ENCODE results near the gene NTM.

NTM gene

DNA sequence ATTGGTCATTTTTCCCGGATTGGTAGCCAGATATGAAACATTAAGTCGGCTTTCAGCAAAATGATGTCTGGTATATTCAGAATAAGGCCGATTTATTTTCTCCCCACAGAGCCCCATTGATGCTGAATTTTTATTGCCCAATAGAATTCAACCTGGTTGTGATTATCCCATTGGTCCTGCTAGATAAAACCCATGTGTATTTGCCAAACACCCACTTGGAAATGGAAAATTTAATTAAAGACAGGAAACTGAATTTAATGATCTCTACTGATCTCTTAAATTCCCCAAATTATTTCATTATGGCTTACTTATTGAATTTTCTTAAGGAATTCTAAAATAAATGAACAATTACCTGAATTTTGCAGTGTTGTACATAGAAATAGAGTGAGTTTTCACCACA lies 609.8 kb downstream of the NTM start:
- ATAC-seq (replicated peaks) (no peak), DNase-seq (no peak)
- Mint-ChIP-seq H3K9me3 (peaks cover 3 to 7% of the 10 kb centered on the region in 2 donors), H3K4me3 (no peak overlapping the region), H3K4me1 (no peaks in the 10 kb centered on the region), H3K27me3 (no peaks in the 10 kb centered on the region), H3K36me3 (no peaks in the 10 kb centered on the region), H3K27ac (no peak overlapping the region)

DNA sequence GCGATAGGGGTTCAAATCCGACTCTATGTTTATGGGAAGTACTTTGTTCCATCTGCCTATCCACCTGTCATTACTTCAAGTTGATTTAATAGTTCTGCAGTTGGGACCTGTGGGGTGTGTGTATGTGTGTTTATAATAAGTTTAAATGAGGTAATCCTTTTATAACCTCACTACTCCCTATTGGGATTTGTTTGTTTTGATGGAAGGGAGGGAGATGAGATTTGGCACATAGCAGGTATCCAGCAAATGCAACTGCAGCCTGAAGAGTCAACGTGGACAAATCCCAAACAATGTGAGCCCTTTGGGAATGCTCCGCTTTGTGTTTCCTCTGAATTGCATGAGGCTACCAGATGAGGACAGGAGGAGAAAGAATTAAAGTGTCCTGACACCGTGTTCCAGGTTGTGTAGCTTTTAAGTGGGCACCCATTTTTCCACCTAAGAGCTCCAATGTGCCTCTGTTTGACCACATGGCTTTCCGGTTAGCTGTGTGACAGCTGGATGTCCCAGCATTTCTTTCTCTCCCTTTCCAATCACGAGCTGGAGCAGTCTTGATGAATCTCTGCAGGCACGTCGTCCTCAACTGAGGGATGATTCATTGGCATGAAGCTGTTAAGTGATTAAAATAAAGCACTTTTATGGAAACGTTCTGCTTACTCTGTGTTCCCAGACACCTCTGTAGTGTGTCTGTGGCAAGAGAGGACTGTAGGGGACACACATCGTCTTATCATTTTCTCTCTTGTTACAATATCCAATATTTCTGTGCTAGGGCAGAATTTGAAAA lies 610.7 kb downstream of the NTM start:
- H3K36me3 Mint-ChIP-seq, result no peaks in the 10 kb centered on the region
- H3K27me3 Mint-ChIP-seq, result no peaks in the 10 kb centered on the region
- no peak overlapping the region for H3K4me3 Mint-ChIP-seq
- H3K4me1 Mint-ChIP-seq, result no peaks in the 10 kb centered on the region
- no peak for DNase-seq
- no peak for ATAC-seq (replicated peaks)
- H3K9me3 Mint-ChIP-seq, result peaks cover 3 to 8% of the 10 kb centered on the region in 2 donors
- H3K27ac Mint-ChIP-seq, result no peak overlapping the region

DNA sequence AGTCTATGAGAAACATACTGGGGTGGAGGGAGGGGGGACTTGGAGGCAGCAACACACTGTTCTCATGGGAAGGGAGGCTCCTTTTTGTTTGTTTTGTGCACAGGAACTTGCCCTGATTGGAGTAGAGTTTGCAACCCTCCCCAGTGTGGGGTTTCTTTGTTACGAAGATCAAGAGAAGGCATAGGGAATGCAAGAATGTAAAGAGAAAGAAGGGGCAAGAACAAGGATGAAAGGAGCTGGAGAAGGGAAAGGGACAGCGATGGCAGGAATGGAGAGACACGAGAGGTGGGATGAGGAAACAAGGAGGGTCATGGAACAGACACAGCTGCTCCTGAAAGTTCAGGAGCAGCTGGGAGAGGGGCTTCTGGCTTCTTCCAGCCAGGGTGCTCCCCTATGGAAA lies 611.7 kb downstream of the NTM start:
- Mint-ChIP-seq H3K36me3 (no peaks in the 10 kb centered on the region), H3K27ac (no peak overlapping the region), H3K4me3 (no peak overlapping the region), H3K9me3 (peaks cover 3 to 8% of the 10 kb centered on the region in 2 donors), H3K27me3 (no peaks in the 10 kb centered on the region), H3K4me1 (no peaks in the 10 kb centered on the region)
- DNase-seq, result no peak
- no peak for ATAC-seq (replicated peaks)

DNA sequence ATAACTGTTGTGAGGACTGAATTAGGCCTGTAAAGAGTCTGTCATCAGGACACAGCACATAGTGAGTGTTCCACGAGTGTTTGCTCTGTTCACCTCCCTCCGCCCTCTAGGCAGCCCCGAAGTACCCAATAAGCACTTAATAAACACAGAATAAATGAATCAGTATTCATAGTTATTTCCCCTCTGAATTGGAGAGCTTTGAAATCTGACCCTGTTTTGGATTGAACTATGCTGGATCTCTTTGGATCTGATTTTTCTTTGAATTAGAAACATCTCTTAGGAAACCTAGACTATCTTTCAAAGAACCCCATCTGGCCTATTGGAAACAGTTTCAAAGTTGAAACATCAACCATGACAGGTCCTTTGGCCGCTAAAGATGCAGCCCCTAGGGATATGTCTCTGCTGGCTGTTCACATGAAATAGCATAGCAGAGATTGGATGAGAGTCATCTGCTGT lies 615.5 kb downstream of the NTM start:
- Mint-ChIP-seq H3K27me3 (no peaks in the 10 kb centered on the region), H3K36me3 (no peaks in the 10 kb centered on the region), H3K9me3 (peaks cover 3 to 8% of the 10 kb centered on the region in 2 donors), H3K4me1 (no peaks in the 10 kb centered on the region), H3K4me3 (no peak overlapping the region), H3K27ac (no peak overlapping the region)
- ATAC-seq (replicated peaks), result no peak
- DNase-seq, result no peak

DNA sequence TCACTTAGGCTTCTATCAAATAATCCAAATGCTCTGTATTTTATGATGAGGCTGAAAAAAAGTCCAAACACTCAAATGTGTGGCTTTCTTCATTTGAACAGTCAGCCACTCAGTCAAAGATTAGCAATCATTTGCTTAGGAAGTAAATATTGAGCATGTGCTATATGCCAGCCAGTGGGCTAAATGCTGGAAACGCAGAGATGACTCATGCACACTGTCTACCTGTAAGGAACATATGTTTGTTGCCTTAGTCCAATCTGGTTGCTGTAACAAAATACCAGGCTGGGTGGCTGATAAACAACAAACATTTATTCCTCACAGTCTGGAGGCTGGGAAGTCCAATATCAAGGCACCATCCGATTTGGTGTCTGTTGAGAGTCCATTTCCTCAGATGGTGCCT lies 617.3 kb downstream of the NTM start:
- no peak overlapping the region for H3K4me3 Mint-ChIP-seq
- H3K27ac Mint-ChIP-seq, result no peak overlapping the region
- DNase-seq (no peak), ATAC-seq (replicated peaks) (no peak)
- no peaks in the 10 kb centered on the region for H3K4me1 Mint-ChIP-seq
- no peaks in the 10 kb centered on the region for H3K27me3 Mint-ChIP-seq
- peaks cover 3 to 4% of the 10 kb centered on the region in 2 donors for H3K9me3 Mint-ChIP-seq
- H3K36me3 Mint-ChIP-seq, result no peaks in the 10 kb centered on the region

DNA sequence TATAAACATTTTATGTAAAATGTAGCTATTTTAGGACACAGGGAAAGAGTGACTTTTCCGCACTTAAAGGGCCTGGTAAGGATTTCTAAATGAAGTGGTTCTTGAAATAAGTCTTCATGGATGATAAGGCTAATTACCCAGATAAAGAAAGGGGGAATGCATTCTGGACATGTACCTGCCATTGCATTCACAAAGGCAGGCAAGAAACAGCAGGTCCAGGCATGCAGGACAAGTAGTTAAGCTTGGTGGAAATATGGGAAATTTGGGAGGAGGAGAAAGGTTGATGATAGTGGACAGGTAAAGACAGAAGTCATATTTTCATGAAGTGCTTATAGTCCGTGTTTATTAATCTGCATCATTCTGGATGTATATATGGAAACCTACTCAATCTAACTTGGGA lies 621.2 kb downstream of the NTM start:
- peaks cover 4 to 5% of the 10 kb centered on the region in 2 donors for H3K9me3 Mint-ChIP-seq
- H3K27ac Mint-ChIP-seq, result no peak overlapping the region
- H3K36me3 Mint-ChIP-seq, result no peaks in the 10 kb centered on the region
- ATAC-seq (replicated peaks) (no peak), DNase-seq (no peak)
- H3K4me3 Mint-ChIP-seq, result no peak overlapping the region
- no peaks in the 10 kb centered on the region for H3K4me1 Mint-ChIP-seq
- H3K27me3 Mint-ChIP-seq, result no peaks in the 10 kb centered on the region

DNA sequence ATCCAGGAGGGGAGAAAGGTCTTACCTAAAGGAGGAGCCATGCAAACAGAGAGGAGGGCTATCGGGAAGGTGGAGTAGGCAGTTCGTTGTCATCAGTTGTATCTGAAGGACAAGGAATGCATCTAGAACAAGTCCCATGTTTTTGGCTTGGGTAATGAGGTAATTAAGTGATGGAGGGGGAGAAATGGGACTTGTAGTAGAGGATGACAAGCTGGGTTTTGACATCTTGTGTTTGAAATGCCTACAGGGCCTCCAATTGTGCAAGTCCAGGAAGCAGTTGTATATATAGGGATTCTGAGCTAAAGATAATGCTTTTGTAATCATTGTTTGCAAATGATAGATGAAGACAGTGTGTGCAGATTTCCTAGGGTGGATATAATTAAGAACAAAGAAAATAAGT lies 622.8 kb downstream of the NTM start:
- Mint-ChIP-seq H3K9me3 (peaks cover 10% of the 10 kb centered on the region in 2 donors), H3K27ac (no peak overlapping the region), H3K36me3 (no peaks in the 10 kb centered on the region), H3K4me1 (no peaks in the 10 kb centered on the region), H3K4me3 (no peak overlapping the region), H3K27me3 (no peaks in the 10 kb centered on the region)
- DNase-seq (no peak), ATAC-seq (replicated peaks) (no peak)

DNA sequence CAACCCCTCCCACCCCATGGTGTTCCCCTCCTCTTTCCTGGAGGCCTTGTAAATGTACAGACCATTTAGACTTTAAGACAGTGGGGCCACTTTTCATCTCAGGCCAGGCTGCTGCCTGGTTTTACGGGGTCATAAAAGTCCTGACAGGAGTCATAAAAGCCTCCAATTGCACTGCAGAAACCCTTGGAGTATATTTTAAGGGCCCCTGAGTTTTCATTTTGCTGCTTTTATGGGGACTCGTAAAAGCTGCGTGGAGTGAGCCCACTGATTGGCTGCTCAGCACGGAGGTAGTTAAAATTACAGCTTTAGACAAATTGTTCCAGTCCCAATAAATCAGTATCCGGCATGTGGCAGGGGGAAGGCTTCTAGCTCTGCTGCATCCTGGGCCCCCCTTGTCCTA lies 627.6 kb downstream of the NTM start:
- no peaks in the 10 kb centered on the region for H3K4me1 Mint-ChIP-seq
- H3K9me3 Mint-ChIP-seq, result peaks cover 10% of the 10 kb centered on the region in 2 donors
- ATAC-seq (replicated peaks), result no peak
- H3K27me3 Mint-ChIP-seq, result no peaks in the 10 kb centered on the region
- H3K27ac Mint-ChIP-seq, result no peak overlapping the region
- H3K4me3 Mint-ChIP-seq, result no peak overlapping the region
- no peak for DNase-seq
- no peaks in the 10 kb centered on the region for H3K36me3 Mint-ChIP-seq

DNA sequence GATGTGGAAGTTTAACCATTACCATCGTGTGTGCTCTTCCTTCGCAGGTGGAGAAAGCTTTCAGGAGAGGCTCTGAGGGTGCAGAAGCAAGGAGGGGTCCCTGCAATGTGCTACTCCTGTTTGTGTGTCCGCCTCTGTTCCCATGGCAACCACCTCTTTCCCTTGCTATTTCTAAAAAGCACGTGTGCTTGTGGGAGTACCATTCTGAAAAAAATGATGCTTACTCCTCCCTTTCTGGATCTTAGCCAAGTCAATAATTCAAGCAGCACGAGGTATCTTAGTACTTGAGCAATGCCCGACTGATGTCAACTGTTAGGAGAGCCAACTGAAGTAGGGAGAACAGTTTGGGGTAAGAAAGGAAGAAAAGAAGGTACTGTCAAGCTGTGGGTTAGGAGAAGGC lies 628.7 kb downstream of the NTM start:
- no peak overlapping the region for H3K4me3 Mint-ChIP-seq
- H3K27me3 Mint-ChIP-seq, result no peaks in the 10 kb centered on the region
- H3K27ac Mint-ChIP-seq, result no peak overlapping the region
- H3K9me3 Mint-ChIP-seq, result peaks cover 10% of the 10 kb centered on the region in 2 donors
- DNase-seq (no peak), ATAC-seq (replicated peaks) (no peak)
- H3K4me1 Mint-ChIP-seq, result no peaks in the 10 kb centered on the region
- no peaks in the 10 kb centered on the region for H3K36me3 Mint-ChIP-seq

DNA sequence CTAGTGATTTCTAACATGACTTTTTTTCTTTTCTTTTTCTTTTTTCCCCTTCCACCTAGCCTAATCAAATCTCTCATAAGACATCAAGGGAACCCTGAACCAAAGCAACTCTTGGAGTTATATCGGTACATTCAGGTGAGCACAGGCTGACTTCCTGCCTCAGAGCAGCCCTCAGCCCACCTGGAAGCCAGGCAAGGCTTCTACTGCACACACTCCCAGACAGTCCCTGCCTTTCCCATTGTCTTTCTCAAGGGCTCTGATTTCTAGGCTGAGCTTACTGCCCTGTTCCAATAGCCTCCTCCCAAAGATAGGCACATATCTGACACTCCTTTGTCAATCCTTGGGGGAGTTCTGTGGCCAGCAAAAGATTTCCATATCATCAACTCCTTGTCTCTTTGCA lies 629.5 kb downstream of the NTM start:
- ATAC-seq (replicated peaks), result no peak
- DNase-seq, result no peak
- Mint-ChIP-seq H3K4me1 (no peaks in the 10 kb centered on the region), H3K27ac (no peak overlapping the region), H3K36me3 (no peaks in the 10 kb centered on the region), H3K9me3 (peaks cover 10% of the 10 kb centered on the region in 2 donors), H3K27me3 (no peaks in the 10 kb centered on the region), H3K4me3 (no peak overlapping the region)

DNA sequence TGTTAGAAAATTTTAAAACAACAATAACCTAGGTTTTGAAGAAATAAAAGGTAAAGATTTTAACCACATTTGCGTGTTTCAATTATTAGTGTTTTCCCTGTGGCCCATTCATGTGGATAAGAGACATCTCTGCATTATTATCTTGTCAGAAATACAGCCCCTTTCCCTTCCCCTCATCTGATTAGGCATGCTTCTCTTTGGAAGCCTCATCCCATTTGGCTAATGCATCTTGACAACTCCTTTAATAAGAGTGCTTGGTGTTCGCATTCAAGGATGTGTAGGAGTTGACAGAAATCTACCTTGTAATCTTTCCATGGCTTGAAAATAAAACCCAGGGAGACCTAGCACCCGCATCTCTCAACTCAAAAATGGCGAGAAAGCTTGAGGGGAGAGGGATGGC lies 635.5 kb downstream of the NTM start:
- Mint-ChIP-seq H3K9me3 (no peaks in the 10 kb centered on the region), H3K4me3 (no peak overlapping the region)

DNA sequence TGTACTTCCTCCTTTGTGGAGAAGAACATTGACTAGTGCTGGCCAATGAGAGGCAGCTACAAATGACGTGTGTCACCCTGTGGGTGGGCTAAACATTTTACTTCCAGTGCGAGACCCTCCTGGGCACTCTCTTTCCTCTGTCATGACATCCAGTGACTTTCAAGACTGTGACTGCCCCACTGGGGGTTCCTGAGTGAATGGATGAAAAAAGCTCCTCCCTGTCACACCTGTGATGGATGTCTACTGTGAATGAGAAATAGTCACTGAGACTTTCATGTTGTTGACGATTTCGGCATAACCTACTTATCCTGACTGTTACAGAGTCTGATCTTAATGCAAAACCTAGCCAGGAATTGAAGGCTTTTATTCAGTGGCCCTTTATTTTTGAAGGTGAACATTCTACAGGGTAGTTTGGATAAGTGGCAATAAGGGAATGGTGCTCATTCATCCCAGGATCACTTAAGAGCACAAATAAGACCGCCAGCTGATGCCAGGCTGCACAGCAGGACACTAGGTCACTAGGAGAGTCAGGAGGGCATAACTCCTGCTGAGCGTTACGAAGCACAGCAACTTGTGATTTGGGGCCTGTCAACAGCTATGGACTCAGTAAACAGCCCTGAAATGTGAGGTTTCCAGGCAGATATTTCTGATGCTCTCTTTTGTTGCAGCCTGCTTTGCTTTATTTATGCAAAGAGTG lies 636.6 kb downstream of the NTM start:
- H3K27ac Mint-ChIP-seq, result no peak overlapping the region
- no peaks in the 10 kb centered on the region for H3K36me3 Mint-ChIP-seq
- ATAC-seq (replicated peaks) (no peak), DNase-seq (no peak)
- no peak overlapping the region for H3K4me3 Mint-ChIP-seq
- no peaks in the 10 kb centered on the region for H3K4me1 Mint-ChIP-seq
- no peaks in the 10 kb centered on the region for H3K27me3 Mint-ChIP-seq
- H3K9me3 Mint-ChIP-seq, result peaks cover 0 to 2% of the 10 kb centered on the region in 2 donors

More for the DNA sequence above, 635.5 kb downstream of the NTM start:
- no peaks in the 10 kb centered on the region for H3K36me3 Mint-ChIP-seq
- H3K27ac Mint-ChIP-seq, result no peak overlapping the region
- DNase-seq (no peak), ATAC-seq (replicated peaks) (no peak)
- no peaks in the 10 kb centered on the region for H3K4me1 Mint-ChIP-seq
- no peaks in the 10 kb centered on the region for H3K27me3 Mint-ChIP-seq

DNA sequence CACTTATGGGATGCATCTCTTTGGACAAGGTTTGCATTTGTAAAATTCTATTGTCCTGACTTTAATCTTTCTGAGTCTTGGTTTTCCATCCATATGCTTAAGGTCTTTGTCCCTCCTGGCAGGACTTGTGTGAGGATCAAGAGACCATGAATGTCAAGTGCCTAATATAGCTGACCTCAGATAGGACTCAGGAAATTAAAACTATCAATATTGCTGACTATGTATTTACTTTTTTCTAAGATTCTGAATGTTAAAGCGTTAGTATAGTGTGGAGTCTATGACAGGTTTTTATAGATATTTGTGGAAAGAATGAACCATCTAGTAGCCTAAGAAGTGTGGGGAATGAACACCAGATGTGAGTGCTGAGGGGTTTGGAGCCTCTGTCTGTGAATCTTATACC lies 637.8 kb downstream of the NTM start:
- Mint-ChIP-seq H3K4me3 (no peak overlapping the region), H3K27ac (no peak overlapping the region), H3K36me3 (no peaks in the 10 kb centered on the region), H3K27me3 (no peaks in the 10 kb centered on the region), H3K9me3 (peaks cover 0 to 6% of the 10 kb centered on the region in 2 donors), H3K4me1 (no peaks in the 10 kb centered on the region)
- ATAC-seq (replicated peaks) (no peak), DNase-seq (no peak)

DNA sequence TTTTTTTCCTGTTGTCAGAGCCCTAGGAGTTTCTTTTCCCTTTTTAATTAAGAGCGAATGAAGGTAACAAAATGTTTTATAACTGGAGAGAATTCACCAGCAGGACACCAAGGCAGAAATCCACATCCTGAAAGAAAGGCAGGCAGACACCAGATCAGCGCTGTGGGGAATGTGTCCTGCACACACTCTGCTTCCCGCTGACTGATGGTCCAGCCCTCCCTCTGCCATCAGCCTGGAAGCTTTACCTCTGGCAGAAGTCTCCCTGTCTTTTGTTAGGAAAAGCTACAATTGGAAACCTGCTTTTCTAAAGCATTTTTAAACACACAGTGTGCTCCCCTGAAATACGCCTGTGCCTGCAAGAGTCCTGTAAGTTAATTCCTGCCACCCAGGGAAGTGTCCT lies 638.5 kb downstream of the NTM start:
- ATAC-seq (replicated peaks) (no peak), DNase-seq (no peak)
- Mint-ChIP-seq H3K36me3 (no peaks in the 10 kb centered on the region), H3K4me1 (no peaks in the 10 kb centered on the region), H3K4me3 (no peak overlapping the region), H3K27ac (no peak overlapping the region), H3K9me3 (peaks cover 0 to 7% of the 10 kb centered on the region in 2 donors), H3K27me3 (no peaks in the 10 kb centered on the region)

DNA sequence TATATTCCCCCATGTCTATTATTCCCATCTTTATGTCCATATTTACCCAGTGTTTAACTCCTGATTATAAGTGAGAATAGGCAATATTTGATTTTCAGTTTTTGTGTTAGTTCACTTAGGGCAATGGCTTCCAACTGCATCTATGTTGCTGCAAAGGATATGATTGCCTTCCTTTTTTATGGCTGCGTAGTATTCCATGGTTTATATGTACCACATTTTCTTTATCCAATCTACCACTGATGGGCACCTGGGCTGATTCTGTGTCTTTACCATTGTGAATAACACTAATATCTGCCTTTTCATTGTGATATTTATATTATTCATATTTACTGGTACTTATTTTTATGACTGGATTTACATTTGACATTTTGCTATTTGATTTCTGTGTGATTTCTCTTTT lies 649.6 kb downstream of the NTM start:
- no peaks in the 10 kb centered on the region for H3K27me3 Mint-ChIP-seq
- no peaks in the 10 kb centered on the region for H3K4me1 Mint-ChIP-seq
- no peak for DNase-seq
- H3K36me3 Mint-ChIP-seq, result no peaks in the 10 kb centered on the region
- ATAC-seq (replicated peaks), result no peak
- H3K9me3 Mint-ChIP-seq, result peaks cover 4 to 14% of the 10 kb centered on the region in 2 donors
- no peak overlapping the region for H3K4me3 Mint-ChIP-seq
- H3K27ac Mint-ChIP-seq, result no peak overlapping the region
